Activated naive CD4-positive, alpha-beta T cell treated with Interleukin-2 at 50 U/mL for 16 hours (primary cell): Measurements from ENCODE around the gene UVSSA.
"Not testable (repeated sequence)": the region's sequence is repeated elsewhere in the genome, so short reads cannot be mapped to it uniquely, and the experiment has no call there.

Source experiments
- DNase-seq: peaks from one replicate; pipeline ENCODE4 v3.0.0-alpha.2; 2020

The UVSSA gene

GRCh38 chr4:1379801-1380331 lies 32.9 kb downstream of the UVSSA start:
- DNase-seq: no peak

- DNase-seq: no peak
Observed at GRCh38 chr4:1380368-1381151, 33.6 kb downstream of the UVSSA start.

- DNase-seq: no peak
Observed at GRCh38 chr4:1381181-1381621, 34.2 kb downstream of the UVSSA start.

- DNase-seq: no peak
Observed at GRCh38 chr4:1381944-1382541, 35.0 kb downstream of the UVSSA start.

GRCh38 chr4:1382776-1383727 lies 36.0 kb downstream of the UVSSA start:
- DNase-seq: no peak

GRCh38 chr4:1383728-1384591 lies 37.0 kb downstream of the UVSSA start:
- no peak for DNase-seq

- DNase-seq: no peak
Observed at GRCh38 chr4:1384675-1385372, 37.8 kb downstream of the UVSSA start.

GRCh38 chr4:1385373-1386340 lies 38.6 kb downstream of the UVSSA start:
- no peak for DNase-seq

- not testable (repeated sequence) for DNase-seq
Observed at GRCh38 chr4:1393363-1393762, 46.4 kb downstream of the UVSSA start.

GRCh38 chr4:1393866-1394265 lies 46.9 kb downstream of the UVSSA start:
- no peak for DNase-seq

- not testable (repeated sequence) for DNase-seq
Observed at GRCh38 chr4:1394554-1395388, 47.8 kb downstream of the UVSSA start.

GRCh38 chr4:1395389-1395820 lies 48.4 kb downstream of the UVSSA start:
- not testable (repeated sequence) for DNase-seq

GRCh38 chr4:1395941-1396805 lies 49.2 kb downstream of the UVSSA start:
- DNase-seq: no peak

- DNase-seq: no peak
Observed at GRCh38 chr4:1396806-1397455, 49.9 kb downstream of the UVSSA start.

GRCh38 chr4:1398681-1399507 lies 51.9 kb downstream of the UVSSA start:
- no peak for DNase-seq

- DNase-seq: no peak
Observed at GRCh38 chr4:1399508-1400190, 52.6 kb downstream of the UVSSA start.
